ENCODE data around the gene RASL12.
"Not testable (repeated sequence)": the region's sequence is repeated elsewhere in the genome, so short reads cannot be mapped to it uniquely, and the experiment has no call there.

RASL12 gene

GRCh38 chr15:65055201-65055870 lies 12.5 kb downstream of the RASL12 start:
- no peak for DNase-seq (ENCODE audit: low spot score)

DNA sequence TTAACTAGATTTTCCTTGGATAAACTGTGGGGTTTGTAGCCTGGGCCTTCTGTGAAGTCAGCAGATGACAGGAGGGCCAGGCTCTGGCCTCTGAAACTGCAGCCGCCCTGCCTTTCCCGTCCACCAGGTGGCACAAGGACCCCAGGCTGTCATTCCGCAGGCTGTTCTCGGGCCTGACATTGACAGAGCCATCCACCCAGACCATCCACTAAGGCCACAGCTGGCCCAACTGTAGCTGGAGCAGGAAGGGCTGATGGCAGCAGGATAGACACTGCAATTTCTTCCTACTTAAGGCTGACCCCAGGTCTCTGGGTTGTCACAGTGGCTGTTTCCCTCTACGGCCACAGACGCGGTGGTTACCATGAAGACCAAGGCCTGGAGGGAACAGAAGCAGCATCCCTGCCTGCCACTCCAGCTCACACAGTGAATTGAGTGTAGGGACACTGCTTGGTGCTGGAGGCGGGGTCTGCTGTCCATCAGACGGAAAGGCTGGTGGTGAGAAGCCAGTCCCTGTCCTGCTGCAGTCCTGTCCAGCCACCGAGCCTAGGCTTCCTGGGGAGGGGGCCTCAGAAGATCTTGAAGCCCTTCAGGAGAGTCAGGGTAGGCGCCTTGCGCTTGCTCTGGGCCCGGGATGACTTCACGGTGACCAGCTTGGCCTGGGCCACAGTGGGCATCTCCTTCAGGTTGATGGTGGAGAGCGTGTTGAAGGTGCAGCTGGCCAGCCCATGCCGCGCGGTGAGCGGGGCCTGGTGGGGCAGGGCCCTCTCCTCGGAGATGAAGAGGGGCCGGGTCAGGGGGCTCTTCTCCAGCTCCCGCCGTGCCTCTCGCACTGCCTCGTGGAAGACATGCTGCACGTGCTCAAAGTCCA lies 13.2 kb downstream of the RASL12 start:
- peak; percentile 86 for DNase-seq (ENCODE audit: low spot score)

DNA sequence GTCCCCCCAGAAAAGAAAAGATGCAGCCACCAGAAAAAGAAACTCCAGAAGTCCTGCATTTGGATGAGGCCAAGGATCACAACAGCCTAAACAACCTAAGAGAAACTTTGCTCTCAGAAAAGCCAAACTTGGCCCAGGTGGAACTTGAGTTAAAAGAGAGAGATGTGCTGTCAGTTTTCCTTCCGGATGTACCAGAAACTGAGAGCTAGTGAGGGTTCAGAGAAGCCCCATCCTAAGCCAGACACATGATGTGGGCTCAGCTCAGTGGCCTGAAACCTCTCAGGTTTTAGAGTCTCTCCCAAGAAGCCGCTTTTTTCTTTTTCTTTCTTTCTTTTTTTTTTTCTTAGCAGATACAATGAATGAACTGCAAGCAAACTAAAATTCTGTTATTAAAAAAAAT lies 14.8 kb downstream of the RASL12 start:
- no peak for DNase-seq (ENCODE audit: low spot score)

DNA sequence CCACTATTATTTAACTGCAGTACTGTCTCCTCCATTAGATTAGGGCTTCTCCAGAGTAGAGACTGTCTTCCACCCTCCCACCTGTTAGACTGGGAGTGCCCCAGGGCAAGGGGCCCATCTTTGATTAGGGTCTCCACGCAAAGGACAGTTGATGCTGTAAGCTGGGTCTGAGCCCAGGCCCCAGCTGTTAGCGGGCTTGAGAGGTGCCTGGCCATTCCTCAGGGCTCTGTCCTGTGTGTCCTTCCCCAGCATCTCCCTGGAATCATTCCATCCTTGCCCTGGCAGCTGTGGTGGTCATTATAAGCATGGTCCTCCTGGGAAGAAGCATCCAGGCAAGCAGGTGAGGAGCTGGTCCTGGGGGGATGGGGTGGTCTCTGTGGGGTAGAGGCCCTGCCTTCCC lies 16.5 kb downstream of the RASL12 start:
- DNase-seq (ENCODE audit: low spot score) = no peak

DNA sequence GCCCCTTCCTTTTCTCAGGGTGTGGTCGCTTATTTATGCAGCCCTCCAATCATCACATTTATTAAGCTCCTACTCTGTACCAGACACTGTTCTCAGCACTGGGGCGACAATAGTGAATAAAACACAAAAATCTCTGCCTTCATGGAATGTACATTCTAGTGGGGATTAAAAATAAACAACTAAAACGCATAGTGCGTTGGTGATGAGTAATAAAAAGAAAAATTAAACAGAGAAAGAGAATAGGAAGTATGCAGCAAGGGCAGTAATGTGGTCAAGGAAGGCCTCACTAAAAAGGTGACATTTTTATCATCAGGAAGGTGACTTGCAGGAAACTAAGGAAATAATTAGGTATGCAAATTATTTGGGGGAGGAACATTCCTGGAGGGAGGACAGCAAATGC lies 17.5 kb downstream of the RASL12 start:
- no peak for DNase-seq (ENCODE audit: low spot score)

- peak; percentile 99 for DNase-seq (ENCODE audit: low spot score)
Measured at GRCh38 chr15:65049418-65049840, 18.4 kb downstream of the RASL12 start.

DNA sequence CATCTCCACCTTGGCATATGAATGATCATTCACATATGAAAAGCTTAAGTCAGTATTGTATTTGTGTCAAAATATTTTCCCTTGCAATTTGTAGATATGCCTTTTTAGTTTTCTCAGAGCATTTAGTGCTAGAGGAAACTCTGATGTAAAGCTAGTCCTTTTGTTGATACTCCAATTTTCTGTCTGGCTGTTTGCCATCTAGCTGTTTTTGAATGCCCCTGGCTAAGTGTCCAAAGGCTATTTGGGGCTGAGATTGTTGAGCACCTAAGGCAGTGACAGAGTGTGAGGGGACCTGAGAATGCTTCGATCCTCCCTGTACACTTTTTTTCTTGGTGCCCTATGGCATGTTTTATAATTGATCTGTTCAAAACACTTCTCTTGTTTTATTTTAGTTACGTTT lies 19.6 kb downstream of the RASL12 start:
- DNase-seq (ENCODE audit: low spot score) = no peak

DNA sequence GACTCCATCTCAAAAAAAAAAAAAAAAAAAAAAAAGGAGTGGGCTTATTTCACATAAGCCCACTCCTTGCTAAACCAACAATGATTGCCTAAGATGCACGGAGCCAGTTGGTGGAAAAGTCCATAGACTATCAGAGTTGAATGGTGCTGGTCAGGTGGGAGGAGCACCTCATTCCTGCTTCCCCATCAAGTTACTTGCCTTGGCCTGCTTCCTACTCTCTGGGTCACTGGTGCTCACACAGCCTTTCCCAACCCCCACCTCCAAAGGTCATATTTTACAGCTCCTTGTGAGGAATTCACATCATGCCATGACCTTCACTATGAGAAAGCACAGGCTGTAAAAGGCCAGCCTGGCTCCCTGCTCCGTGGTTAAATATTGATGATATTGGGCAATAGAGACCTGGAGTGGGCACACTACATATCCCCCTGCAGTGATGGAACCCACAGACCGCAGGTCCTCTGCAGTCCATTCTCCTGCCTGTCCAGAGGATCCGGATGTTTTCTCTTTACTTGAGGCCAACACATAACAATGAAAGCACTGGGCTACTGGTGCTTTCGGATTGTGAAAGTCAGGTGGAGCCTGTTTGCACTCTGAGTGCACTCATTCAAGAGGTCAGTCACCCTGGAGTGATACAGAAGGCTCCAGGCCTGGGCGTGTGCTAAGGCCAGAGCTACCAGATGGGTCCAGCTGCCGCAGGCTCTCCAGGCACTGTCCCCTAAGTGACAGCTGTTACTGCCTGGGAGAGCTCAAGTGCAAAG lies 22.9 kb downstream of the RASL12 start, which contains the start of gene SLC51B:
Gene SLC51B (plus strand): TSS at position 664 of the 758 bp plus-strand sequence. CDS start 4,618 bp downstream, outside the sequence.
- DNase-seq (ENCODE audit: low spot score) = no peak

- DNase-seq (ENCODE audit: low spot score) = not testable (repeated sequence)
Measured at GRCh38 chr15:65044218-65044617, 23.6 kb downstream of the RASL12 start.

GRCh38 chr15:65042776-65043327 lies 24.9 kb downstream of the RASL12 start:
- DNase-seq (ENCODE audit: low spot score) = no peak

GRCh38 chr15:65041787-65042186 lies 26.0 kb downstream of the RASL12 start:
- DNase-seq (ENCODE audit: low spot score) = no peak

- no peak for DNase-seq (ENCODE audit: low spot score)
Measured at GRCh38 chr15:65040461-65040860, 27.3 kb downstream of the RASL12 start.

- DNase-seq (ENCODE audit: low spot score) = no peak
Measured at GRCh38 chr15:65038836-65039235, 29.0 kb downstream of the RASL12 start.

DNA sequence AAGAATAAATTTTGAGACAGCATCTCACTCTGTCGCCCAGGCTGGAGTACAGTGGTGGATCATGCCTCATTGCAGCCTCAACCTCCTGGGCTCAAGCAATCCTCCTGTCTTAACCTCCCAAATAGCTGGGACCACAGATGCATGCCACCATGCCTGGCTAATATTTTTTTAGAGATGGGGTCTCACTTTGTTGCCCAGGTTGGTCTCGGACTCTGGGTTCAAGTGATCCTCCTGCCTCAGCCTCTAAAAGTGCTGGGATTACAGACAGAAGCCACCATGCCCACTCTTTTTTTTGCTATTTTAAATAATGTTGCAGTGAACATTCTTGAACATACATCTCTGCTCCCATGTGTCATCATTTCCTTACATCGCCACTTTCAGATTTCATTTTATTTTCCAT lies 29.4 kb downstream of the RASL12 start:
- no peak for DNase-seq (ENCODE audit: low spot score)

- DNase-seq (ENCODE audit: low spot score) = no peak
Measured at GRCh38 chr15:65037309-65037708, 30.5 kb downstream of the RASL12 start.

GRCh38 chr15:65034719-65035118 lies 33.1 kb downstream of the RASL12 start:
- DNase-seq (ENCODE audit: low spot score) = no peak

GRCh38 chr15:65033659-65034269 lies 34.0 kb downstream of the RASL12 start:
- DNase-seq (ENCODE audit: low spot score) = peak; percentile 50

DNA sequence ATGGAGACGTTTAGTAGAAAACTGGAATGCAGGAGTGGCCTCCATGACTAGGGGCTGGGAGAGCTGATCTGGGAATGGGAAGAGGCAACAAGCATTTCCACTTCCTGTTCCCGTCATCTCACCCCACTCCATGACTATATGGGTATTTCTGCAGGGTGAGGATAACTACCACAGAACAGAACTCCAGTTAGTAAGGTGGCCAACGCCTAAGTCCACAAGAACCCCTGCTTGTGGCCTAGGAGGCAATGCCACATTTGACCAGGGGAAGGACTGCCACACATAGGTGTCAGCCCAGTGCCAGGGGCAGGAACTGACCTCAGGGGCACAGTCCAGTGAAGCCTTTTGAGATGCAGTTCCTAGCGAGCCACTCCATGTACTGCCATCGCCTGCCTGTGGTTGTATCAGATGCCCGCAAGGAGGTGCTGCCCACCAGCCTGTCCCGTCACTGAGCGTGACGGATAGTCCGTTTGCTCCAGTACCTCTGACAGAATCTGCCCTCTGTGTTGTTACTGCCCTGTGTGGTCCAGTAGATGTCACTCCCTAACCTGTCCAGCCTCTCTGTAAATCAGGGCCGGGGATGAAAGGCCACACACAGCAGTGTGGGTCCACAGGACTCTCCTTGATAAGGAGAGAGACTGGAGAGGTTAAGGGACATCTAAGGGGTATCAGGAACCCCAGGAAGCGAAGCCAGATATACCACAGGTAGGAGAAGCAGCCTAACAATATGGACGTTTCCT lies 34.8 kb downstream of the RASL12 start:
- DNase-seq (ENCODE audit: low spot score) = peak; percentile 73

DNA sequence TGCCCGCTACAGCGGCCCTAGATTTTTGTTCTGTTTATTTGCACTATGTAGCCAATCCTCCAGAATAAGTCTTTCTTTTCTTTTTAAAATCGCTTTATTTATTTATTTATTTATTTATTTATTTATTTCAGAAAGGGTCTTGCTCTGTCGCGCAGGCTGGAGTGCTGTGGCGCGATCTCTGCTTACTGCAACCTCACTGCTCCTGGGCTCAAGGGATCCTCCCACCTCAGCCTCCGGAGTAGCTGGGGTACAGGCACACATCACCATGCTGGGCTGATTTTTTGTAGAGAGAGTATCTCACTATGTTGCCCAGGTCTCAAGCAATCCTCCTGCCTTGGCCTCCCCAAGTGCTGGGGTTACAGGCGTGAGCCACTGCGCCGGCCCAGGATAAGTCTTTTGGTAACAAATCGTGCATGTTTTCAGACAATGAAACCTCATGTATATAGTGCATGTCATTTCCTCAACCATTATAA lies 38.0 kb downstream of the RASL12 start:
- DNase-seq (ENCODE audit: low spot score) = no peak

GRCh38 chr15:65028921-65029735 lies 38.7 kb downstream of the RASL12 start, which contains the start of gene MTFMT:
MTFMT (minus strand) TSS chr15:65029639; CDS start chr15:65029613, 26 bp downstream.
- peak; percentile 100 for DNase-seq (ENCODE audit: low spot score)

Data from iPS-NIHi11 (cell line).